Left ventricle myocardium superior (tissue), 1 donor: ENCODE measurements around the gene GUK1. TPM values are rescaled to one million over a fixed set of nuclear protein-coding genes. Genes with fewer than 3 reads are reported as not detected.

ENCODE experiments used
- ATAC-seq: fragments of 200-7000 bp; cut with Tn5 transposase; one replicate; pipeline ENCODE4 v1.9.1; 2020; ENCODE audit warnings: mild to moderate bottlenecking, moderate library complexity
- DNase-seq: peaks from one replicate; pipeline ENCODE4 v3.0.0-alpha.2; 2020
- intact Hi-C: fragments of 100-400 bp; cut with micrococcal nuclease; formaldehyde crosslinking; loops from one replicate; pipeline ENCODE4 v1.11.0; 2022
- total RNA-seq: library from RNA; stranded (reverse); fragmentation: NEBNext Ultra II Directional; extraction: Animal tissue kit (Norgen Biotek cat#: 25700); gene quantifications from one replicate; pipeline ENCODE4 v1.2.1, GENCODE V29; 2021
- donor health status: DM: no; HTN: yes; CAD: no; lungs with severe emphysema.

GUK1 gene
- total RNA-seq, 1 donor from 2014 or later: 175 TPM

- intact Hi-C loops: no loop called here
- no peak for ATAC-seq
- DNase-seq: peak; percentile 31
Observed at GRCh38 chr1:228147151-228147693, 7.1 kb downstream of the GUK1 start.

GRCh38 chr1:228147768-228148167, 7.7 kb downstream of the GUK1 start:
- intact Hi-C loops: no loop called here
- DNase-seq: no peak
- ATAC-seq: no peak

- intact Hi-C loops: no loop called here
- peak; percentile 41 for DNase-seq
- no peak for ATAC-seq
Observed at GRCh38 chr1:228148196-228148861, 8.2 kb downstream of the GUK1 start.

- DNase-seq (peak; percentile 34), ATAC-seq (no peak)
- intact Hi-C loops: no loop called here
Observed at GRCh38 chr1:228148935-228149405, 8.9 kb downstream of the GUK1 start.

- DNase-seq: peak; percentile 72
- intact Hi-C loops: no loop called here
Observed at GRCh38 chr1:228149406-228150119, 9.5 kb downstream of the GUK1 start, which contains the start of gene GJC2. TSS of gene GJC2 (plus strand) at chr1:228149930. CDS start at chr1:228157759, 7,829 bp downstream.

GRCh38 chr1:228150120-228150460, 10.0 kb downstream of the GUK1 start:
- peak; percentile 37 for DNase-seq
- intact Hi-C loops: no loop called here
- ATAC-seq: peak; percentile 6

More at GRCh38 chr1:228149406-228150119, 9.5 kb downstream of the GUK1 start, which contains the start of gene GJC2:
- ATAC-seq: peak; percentile 69

GRCh38 chr1:228150461-228151179, 10.5 kb downstream of the GUK1 start:
- peak; percentile 68 for ATAC-seq
- DNase-seq: peak; percentile 81

GRCh38 chr1:228151180-228151925, 11.3 kb downstream of the GUK1 start:
- intact Hi-C loops: no loop called here
- DNase-seq (no peak), ATAC-seq (peak; percentile 1)

More at GRCh38 chr1:228150461-228151179, 10.5 kb downstream of the GUK1 start:
- intact Hi-C loops: no loop called here

GRCh38 chr1:228152097-228152917, 12.2 kb downstream of the GUK1 start:
- ATAC-seq (no peak), DNase-seq (peak; percentile 26)
- intact Hi-C loops: no loop called here

- ATAC-seq (no peak), DNase-seq (no peak)
- intact Hi-C loops: no loop called here
Observed at GRCh38 chr1:228152918-228153258, 12.8 kb downstream of the GUK1 start.

- no peak for ATAC-seq
- intact Hi-C loops: no loop called here
- peak; percentile 14 for DNase-seq
Observed at GRCh38 chr1:228154021-228154669, 14.1 kb downstream of the GUK1 start.

GRCh38 chr1:228154670-228155571, 14.8 kb downstream of the GUK1 start:
- ATAC-seq (no peak), DNase-seq (peak; percentile 25)
- intact Hi-C loops: no loop called here

- ATAC-seq (no peak), DNase-seq (no peak)
- intact Hi-C loops: no loop called here
Observed at GRCh38 chr1:228155596-228156514, 15.8 kb downstream of the GUK1 start.

GRCh38 chr1:228156515-228156881, 16.4 kb downstream of the GUK1 start:
- intact Hi-C loops: no loop called here
- ATAC-seq (no peak), DNase-seq (peak; percentile 32)

- DNase-seq: peak; percentile 21
- no peak for ATAC-seq
- intact Hi-C loops: no loop called here
Observed at GRCh38 chr1:228156941-228157728, 17.1 kb downstream of the GUK1 start.
